Ascending aorta (tissue), 2 donors: ENCODE results near the gene MTMR11. TPM values are rescaled to one million over a fixed set of nuclear protein-coding genes. Genes with fewer than 3 reads are reported as not detected.

ENCODE experiments used
- DNase-seq, 2 donors: peaks; one replicate each; pipeline ENCODE4 v3.0.0-alpha.2; 2019; ENCODE audit warnings: low spot score in 2 of 2
- H3K27ac ChIP-seq, 2 donors: fragments of 200-600 bp; sonication (generic); one replicate each; pipeline ENCODE4 v1.5.1; 2016 to 2017; ENCODE audit warnings: mild to moderate bottlenecking in 1 of 2
- H3K27me3 ChIP-seq: fragments of 200-600 bp; sonication (generic); one replicate; pipeline ENCODE4 v1.5.1; 2017
- H3K36me3 ChIP-seq, 2 donors: fragments of 200-600 bp; sonication (generic); one replicate each; pipeline ENCODE4 v1.5.1; 2016
- H3K4me1 ChIP-seq, 2 donors: fragments of 200-600 bp; sonication (generic); one replicate each; pipeline ENCODE4 v1.5.1; 2016 to 2017; ENCODE audit warnings: mild to moderate bottlenecking in 1 of 2
- H3K4me3 ChIP-seq, 2 donors: fragments of 200-600 bp; sonication (generic); one replicate each; pipeline ENCODE4 v1.5.1; 2016 to 2017; ENCODE audit warnings: mild to moderate bottlenecking in 1 of 2
- H3K9me3 ChIP-seq, 2 donors: fragments of 200-600 bp; sonication (generic); one replicate each; pipeline ENCODE4 v1.5.1; 2016
- intact Hi-C: fragments of 100-400 bp; cut with DNase I; formaldehyde crosslinking; loops from one replicate; pipeline ENCODE4 v1.15.1; 2023
- total RNA-seq: library from RNA; depleted of rRNA; stranded (reverse); fragments of >200 nt; gene quantifications from one replicate; pipeline ENCODE4 v1.1.0, GENCODE V29; 2016
- TF ChIP-seq, protein P1 (sequence below), 3 experiments: fragments of 200-600 bp in 2 of 3; fragments of 450-650 bp in 1 of 3; sonication (generic) in 2 of 3; IDR thresholded peaks; one replicate each; pipeline ENCODE4 v1.5.1; 2016 to 2019; ENCODE audit warnings: antibody characterized with exemption in 3 of 3, mild to moderate bottlenecking in 1 of 3, moderate library complexity in 1 of 3

MTMR11 gene
- total RNA-seq, 1 donor from 2014 or later, result 39.8 TPM

DNA sequence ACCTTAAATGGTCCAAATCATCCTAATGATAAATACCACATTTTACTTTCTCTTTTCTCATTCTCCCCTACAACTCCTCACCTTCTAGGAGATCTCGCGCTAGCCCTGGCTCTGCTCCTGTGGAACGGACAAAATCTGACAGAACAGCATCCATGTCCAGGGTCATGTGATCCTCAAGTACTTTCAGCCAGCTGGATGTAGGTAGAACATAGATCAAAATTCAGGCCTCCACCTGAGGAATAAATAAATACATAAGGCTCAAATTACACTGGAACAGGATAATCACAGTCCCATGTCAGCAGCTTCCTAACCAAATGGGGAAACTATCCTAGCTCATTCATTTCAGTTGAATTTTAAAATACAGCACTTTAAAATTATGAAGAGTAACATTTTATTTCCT is 40.7 kb upstream of the MTMR11 start:
- H3K27ac ChIP-seq, result no peak overlapping the region
- no peaks in the 10 kb centered on the region for H3K27me3 ChIP-seq
- H3K4me1 ChIP-seq, result peaks cover 0 to 7% of the 10 kb centered on the region in 2 donors
- no peak overlapping the region for H3K4me3 ChIP-seq
- DNase-seq, result no peak
- no peaks in the 10 kb centered on the region for H3K9me3 ChIP-seq
- TF ChIP-seq, protein P1, sequence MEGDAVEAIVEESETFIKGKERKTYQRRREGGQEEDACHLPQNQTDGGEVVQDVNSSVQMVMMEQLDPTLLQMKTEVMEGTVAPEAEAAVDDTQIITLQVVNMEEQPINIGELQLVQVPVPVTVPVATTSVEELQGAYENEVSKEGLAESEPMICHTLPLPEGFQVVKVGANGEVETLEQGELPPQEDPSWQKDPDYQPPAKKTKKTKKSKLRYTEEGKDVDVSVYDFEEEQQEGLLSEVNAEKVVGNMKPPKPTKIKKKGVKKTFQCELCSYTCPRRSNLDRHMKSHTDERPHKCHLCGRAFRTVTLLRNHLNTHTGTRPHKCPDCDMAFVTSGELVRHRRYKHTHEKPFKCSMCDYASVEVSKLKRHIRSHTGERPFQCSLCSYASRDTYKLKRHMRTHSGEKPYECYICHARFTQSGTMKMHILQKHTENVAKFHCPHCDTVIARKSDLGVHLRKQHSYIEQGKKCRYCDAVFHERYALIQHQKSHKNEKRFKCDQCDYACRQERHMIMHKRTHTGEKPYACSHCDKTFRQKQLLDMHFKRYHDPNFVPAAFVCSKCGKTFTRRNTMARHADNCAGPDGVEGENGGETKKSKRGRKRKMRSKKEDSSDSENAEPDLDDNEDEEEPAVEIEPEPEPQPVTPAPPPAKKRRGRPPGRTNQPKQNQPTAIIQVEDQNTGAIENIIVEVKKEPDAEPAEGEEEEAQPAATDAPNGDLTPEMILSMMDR (IDR thresholded peaks at IDR 0.05), result no peak
- intact Hi-C loops, result no loop called here
- peaks cover 43 to 47% of the 10 kb centered on the region in 2 donors for H3K36me3 ChIP-seq

DNA sequence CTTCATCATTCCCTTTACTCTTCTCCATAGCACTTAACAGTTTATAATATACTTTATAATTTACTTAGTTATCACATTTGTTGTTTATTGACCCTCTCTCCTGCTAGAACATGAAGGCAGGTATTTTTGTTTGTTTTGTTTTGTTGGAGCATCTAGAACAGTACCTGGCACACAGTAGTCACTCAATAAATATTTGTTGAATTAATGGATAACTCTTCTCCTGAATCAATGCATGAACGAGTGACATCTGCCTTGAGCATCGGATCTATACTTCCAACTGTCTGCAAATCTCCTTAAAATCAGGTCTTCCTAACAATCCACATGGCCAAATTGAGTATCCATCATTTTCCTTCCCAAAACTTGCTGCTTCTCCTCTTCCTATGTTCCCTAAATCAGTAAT is 35.9 kb upstream of the MTMR11 start:
- no peaks in the 10 kb centered on the region for H3K4me1 ChIP-seq
- TF ChIP-seq, protein P1 (IDR thresholded peaks at IDR 0.05), result no peak
- H3K4me3 ChIP-seq, result no peak overlapping the region
- H3K27ac ChIP-seq, result no peak overlapping the region
- intact Hi-C loops, result no loop called here
- H3K27me3 ChIP-seq, result no peaks in the 10 kb centered on the region
- peaks cover 74 to 85% of the 10 kb centered on the region in 2 donors for H3K36me3 ChIP-seq
- DNase-seq, result no peak
- H3K9me3 ChIP-seq, result no peaks in the 10 kb centered on the region

DNA sequence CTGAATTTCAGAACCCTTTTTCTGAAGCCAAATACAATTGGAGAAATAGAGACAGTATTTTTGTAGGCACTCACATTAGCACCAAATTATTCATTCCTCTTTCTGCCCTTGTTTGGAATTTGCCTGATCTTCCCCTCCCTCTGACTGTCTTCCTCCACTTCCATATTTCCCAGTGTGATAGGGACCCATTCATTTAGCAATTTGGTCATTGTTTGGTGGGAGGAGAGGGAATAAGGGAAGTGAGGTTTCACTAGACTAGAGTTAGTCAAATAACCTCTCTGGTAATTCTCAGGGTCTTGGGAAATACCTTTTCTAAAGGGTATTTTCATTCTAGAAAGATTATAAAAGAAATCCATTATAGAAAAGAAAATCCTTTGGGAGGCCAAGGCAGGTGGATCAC is 31.0 kb upstream of the MTMR11 start:
- peaks cover 50 to 80% of the 10 kb centered on the region in 2 donors for H3K36me3 ChIP-seq

DNA sequence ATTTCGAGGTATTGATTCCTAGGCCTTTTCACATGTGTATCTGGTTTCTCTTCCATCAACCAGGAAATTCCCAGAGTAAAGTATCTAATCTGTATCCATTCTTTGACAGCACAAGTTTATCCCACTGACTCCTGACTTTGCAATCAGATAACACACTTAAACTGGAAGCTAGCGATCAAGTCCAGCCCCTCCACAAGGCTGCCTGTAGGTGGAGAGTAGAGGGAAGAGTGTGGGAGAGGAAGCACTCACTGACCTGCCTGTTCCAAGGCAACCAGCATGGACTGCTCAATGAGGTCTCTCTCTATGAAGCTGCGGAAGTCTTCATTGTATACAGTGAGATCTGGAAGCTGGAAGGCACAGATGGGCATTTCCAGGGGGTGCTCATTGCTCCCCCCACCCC is 30.4 kb upstream of the MTMR11 start:
- Histone ChIP-seq H3K4me1 (peaks cover 0 to 12% of the 10 kb centered on the region in 2 donors), H3K9me3 (no peaks in the 10 kb centered on the region), H3K27me3 (no peaks in the 10 kb centered on the region), H3K27ac (no peak overlapping the region), H3K36me3 (peaks cover 53 to 74% of the 10 kb centered on the region in 2 donors), H3K4me3 (no peak overlapping the region)
- intact Hi-C loops, result no loop called here
- no peak for DNase-seq
- TF ChIP-seq, protein P1 (IDR thresholded peaks at IDR 0.05), result no peak

More for the DNA sequence above, 31.0 kb upstream of the MTMR11 start:
- Histone ChIP-seq H3K27ac (no peak overlapping the region), H3K4me3 (no peak overlapping the region), H3K9me3 (no peaks in the 10 kb centered on the region), H3K4me1 (peaks cover 0 to 6% of the 10 kb centered on the region in 2 donors), H3K27me3 (no peaks in the 10 kb centered on the region)
- TF ChIP-seq, protein P1 (IDR thresholded peaks at IDR 0.05), result no peak
- DNase-seq, result no peak
- intact Hi-C loops, result no loop called here

DNA sequence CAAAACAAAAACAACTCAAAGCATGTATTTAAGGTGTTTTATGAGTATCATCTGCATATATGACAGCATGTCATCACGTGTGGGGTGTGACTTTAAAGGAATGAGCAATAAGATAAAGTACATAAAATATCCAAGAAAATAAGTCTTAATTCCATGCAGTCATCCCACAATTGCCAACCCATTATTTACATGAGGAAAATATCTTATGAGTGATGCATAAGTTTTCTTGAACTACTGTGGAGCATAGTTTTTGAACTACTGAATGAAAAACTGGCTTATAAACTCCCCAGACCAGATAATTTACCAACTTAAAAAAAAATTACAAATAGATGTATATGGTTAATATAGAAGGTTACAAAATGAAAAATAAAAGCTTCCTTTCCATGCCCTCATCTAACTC is 29.7 kb upstream of the MTMR11 start:
- H3K27ac ChIP-seq, result no peak overlapping the region
- no peak overlapping the region for H3K4me3 ChIP-seq
- peaks cover 48 to 72% of the 10 kb centered on the region in 2 donors for H3K36me3 ChIP-seq
- no peak for DNase-seq
- no peaks in the 10 kb centered on the region for H3K9me3 ChIP-seq
- intact Hi-C loops, result no loop called here
- H3K4me1 ChIP-seq, result peaks cover 0 to 13% of the 10 kb centered on the region in 2 donors
- no peaks in the 10 kb centered on the region for H3K27me3 ChIP-seq
- TF ChIP-seq, protein P1 (IDR thresholded peaks at IDR 0.05), result no peak

DNA sequence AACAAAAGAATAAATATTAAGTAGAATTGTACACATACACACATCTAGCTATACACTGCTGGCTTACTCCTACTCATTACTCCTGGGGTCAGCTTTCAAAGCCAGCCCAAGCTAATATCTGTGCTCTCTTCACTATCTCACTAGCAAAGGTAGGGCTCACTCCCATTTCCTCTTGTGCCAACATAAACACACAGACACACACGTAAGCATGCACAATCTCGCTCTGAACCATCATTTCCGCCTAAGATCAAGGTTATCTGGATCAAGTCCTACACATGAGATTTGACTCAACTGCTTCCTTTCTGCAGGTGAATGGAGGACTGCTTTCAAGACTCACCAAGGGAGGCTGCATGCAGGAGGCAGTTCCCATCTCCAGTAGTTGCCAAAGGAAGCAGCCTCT is 28.8 kb upstream of the MTMR11 start:
- TF ChIP-seq, protein P1 (IDR thresholded peaks at IDR 0.05), result no peak
- intact Hi-C loops, result no loop called here
- peaks cover 40 to 67% of the 10 kb centered on the region in 2 donors for H3K36me3 ChIP-seq
- H3K27ac ChIP-seq, result peak overlapping the region in 1 of 2 donors; percentile 7
- no peaks in the 10 kb centered on the region for H3K9me3 ChIP-seq
- no peak for DNase-seq
- peaks cover 0 to 13% of the 10 kb centered on the region in 2 donors for H3K4me1 ChIP-seq
- H3K27me3 ChIP-seq, result no peaks in the 10 kb centered on the region
- H3K4me3 ChIP-seq, result no peak overlapping the region
